Muscle of leg (tissue), 9 donors: ENCODE results near the gene MBD3. TPM values are rescaled to one million over a fixed set of nuclear protein-coding genes. Genes with fewer than 3 reads are reported as not detected.

Experiments used
- polyA plus RNA-seq, 8 donors: library from polyadenylated mRNA; unstranded; fragments of 120-200 nt; gene quantifications; one replicate each; pipeline versions ENCODE4 v1.2.1 to v1.2.3, GENCODE V29; 2013; ENCODE audit warnings: inconsistent platforms in 1 of 8, low replicate concordance in 1 of 8; ENCODE audit not compliant: insufficient read length in 8 of 8, insufficient read depth in 1 of 8
- total RNA-seq: library from RNA; stranded (reverse); fragments of 120-200 nt; gene quantifications from one replicate; pipeline ENCODE4 v1.2.4, GENCODE V29; 2013

Gene MBD3
- total and polyA plus RNA-seq, 9 donors: 57.2 to 73.5 (median 68.8) TPM

Other genes starting within 250 kb of the MBD3 start
- 73.5 TPM for gene NDUFS7, start 209.0 kb downstream of the MBD3 start, total RNA-seq
- gene NDUFS7, start 209.0 kb downstream of the MBD3 start, polyA plus RNA-seq: 100 to 1,000 TPM in 1 of 8 donors, 10 to 100 TPM in 7; 67.7 to 106 (median 89.7) TPM
- gene GAMT, start 191.3 kb downstream of the MBD3 start, total RNA-seq: 115 TPM
- gene GAMT, start 191.3 kb downstream of the MBD3 start, polyA plus RNA-seq: 100 to 1,000 TPM; 149 to 232 (median 209) TPM
- gene DAZAP1, start 185.3 kb downstream of the MBD3 start, total RNA-seq: 41.0 TPM
- 10 to 100 TPM; 61.0 to 80.2 (median 69.6) TPM for gene DAZAP1, start 185.3 kb downstream of the MBD3 start, polyA plus RNA-seq
- gene RPS15, start 154.5 kb downstream of the MBD3 start, total RNA-seq: 973 TPM
- gene RPS15, start 154.5 kb downstream of the MBD3 start, polyA plus RNA-seq: 1,000 to 10,000 TPM; 1,073 to 1,562 (median 1,234) TPM
- gene APC2, start 142.7 kb downstream of the MBD3 start, total RNA-seq: 0.40 TPM
- 1 to 10 TPM in 6 of 8 donors, under 1 TPM in 2; 0.87 to 1.3 (median 1.1) TPM for gene APC2, start 142.7 kb downstream of the MBD3 start, polyA plus RNA-seq
- 21.2 TPM for gene C19orf25, start 113.7 kb downstream of the MBD3 start, total RNA-seq
- gene C19orf25, start 113.7 kb downstream of the MBD3 start, polyA plus RNA-seq: 10 to 100 TPM; 17.5 to 23.9 (median 20.5) TPM
- gene PCSK4, start 102.5 kb downstream of the MBD3 start, total RNA-seq: 0.84 TPM
- gene PCSK4, start 102.5 kb downstream of the MBD3 start, polyA plus RNA-seq: 1 to 10 TPM in 4 of 8 donors, under 1 TPM in 4; 0.76 to 3.1 (median 1.2) TPM
- 0.58 TPM for gene REEP6, start 101.7 kb downstream of the MBD3 start, total RNA-seq
- 10 to 100 TPM in 1 of 8 donors, 1 to 10 TPM in 7; 1.5 to 11.9 (median 2.0) TPM for gene REEP6, start 101.7 kb downstream of the MBD3 start, polyA plus RNA-seq
- gene ADAMTSL5, start 79.8 kb downstream of the MBD3 start, total RNA-seq: 4.8 TPM
- gene ADAMTSL5, start 79.8 kb downstream of the MBD3 start, polyA plus RNA-seq: 10 to 100 TPM in 5 of 8 donors, 1 to 10 TPM in 3; 7.2 to 17.4 (median 11.7) TPM
- 0.13 TPM for gene PLK5, start 68.8 kb downstream of the MBD3 start, total RNA-seq
- 1 to 10 TPM in 1 of 8 donors, under 1 TPM in 7; 0.08 to 1.9 (median 0.31) TPM for gene PLK5, start 68.8 kb downstream of the MBD3 start, polyA plus RNA-seq
- gene MEX3D, start 24.5 kb downstream of the MBD3 start, total RNA-seq: 30.1 TPM
- 10 to 100 TPM; 23.8 to 40.3 (median 31.9) TPM for gene MEX3D, start 24.5 kb downstream of the MBD3 start, polyA plus RNA-seq
- 211 TPM for gene UQCR11, start 12.6 kb upstream of the MBD3 start, total RNA-seq
- 100 to 1,000 TPM in 7 of 8 donors, 10 to 100 TPM in 1; 95.4 to 159 (median 126) TPM for gene UQCR11, start 12.6 kb upstream of the MBD3 start, polyA plus RNA-seq
- gene TCF3, start 59.8 kb upstream of the MBD3 start, total RNA-seq: 73.5 TPM
- 100 to 1,000 TPM; 111 to 153 (median 127) TPM for gene TCF3, start 59.8 kb upstream of the MBD3 start, polyA plus RNA-seq
- gene ONECUT3, start 160.6 kb upstream of the MBD3 start, total RNA-seq: not detected
- gene ONECUT3, start 160.6 kb upstream of the MBD3 start, polyA plus RNA-seq: under 1 TPM in 6 of 8 donors, not detected in 2; 0.01 to 0.05 (median 0.03) TPM
- gene ATP8B3, start 219.4 kb upstream of the MBD3 start, total RNA-seq: 0.35 TPM
- gene ATP8B3, start 219.4 kb upstream of the MBD3 start, polyA plus RNA-seq: 1 to 10 TPM in 2 of 8 donors, under 1 TPM in 6; 0.45 to 1.2 (median 0.71) TPM